HepG2 (cell line): ENCODE data around the gene MYO1B. TPM values are rescaled to one million over a fixed set of nuclear protein-coding genes. Genes with fewer than 3 reads are reported as not detected.

Source experiments
- BCL6 ChIP-seq: IDR thresholded peaks from 2 replicates; pipeline ENCODE4 v1.6.1; 2016; ENCODE audit warnings: missing genetic modification reagents, missing compliant biosample characterization
- ERF ChIP-seq: IDR thresholded peaks from 2 replicates; pipeline ENCODE4 v1.6.1; 2018; ENCODE audit warnings: missing biosample characterization, missing genetic modification reagents
- ETV6 ChIP-seq: sonication (generic); formaldehyde crosslinking; conservative IDR thresholded peaks from 2 replicates; pipeline ENCODE4 v1.4.0; 2020; ENCODE audit warnings: missing genetic modification reagents
- FOXJ3 ChIP-seq: sonication (generic); formaldehyde crosslinking; IDR thresholded peaks from 2 replicates; pipeline ENCODE4 v1.4.0; 2020; ENCODE audit warnings: missing genetic modification reagents, mild to moderate bottlenecking, borderline replicate concordance
- HNRNPLL ChIP-seq: fragments of 200-400 bp; formaldehyde crosslinking; IDR thresholded peaks from 2 replicates; pipeline ENCODE4 v1.6.1; 2017; ENCODE audit warnings: mild to moderate bottlenecking, low read depth, low read length; ENCODE audit not compliant: poor library complexity, severe bottlenecking
- KLF16 ChIP-seq, 2 experiments: sonication (generic) in 1 of 2; formaldehyde crosslinking in 1 of 2; IDR thresholded peaks; 2 replicates each; pipeline versions ENCODE4 v1.6.1 to v1.8.0; 2016 to 2023; ENCODE audit warnings: missing genetic modification reagents in 2 of 2, missing compliant biosample characterization in 1 of 2
- MAX ChIP-seq: IDR thresholded peaks from 2 replicates; pipeline ENCODE4 v1.6.1; 2012; ENCODE audit warnings: inconsistent platforms
- MBD4 ChIP-seq: IDR thresholded peaks from 2 replicates; pipeline ENCODE4 v1.6.1; 2012; ENCODE audit warnings: low read length, inconsistent platforms, borderline replicate concordance
- MED8 ChIP-seq: sonication (generic); formaldehyde crosslinking; IDR thresholded peaks from 2 replicates; pipeline ENCODE4 v1.8.1; 2023; ENCODE audit warnings: mild to moderate bottlenecking, missing genetic modification reagents; ENCODE audit not compliant: insufficient replicate concordance
- MLX ChIP-seq: IDR thresholded peaks from 2 replicates; pipeline ENCODE4 v1.6.1; 2016
- PHF21A ChIP-seq: sonication (generic); formaldehyde crosslinking; IDR thresholded peaks from 2 replicates; pipeline ENCODE4 v1.5.0; 2020; ENCODE audit warnings: mild to moderate bottlenecking, missing genetic modification reagents
- POLR2A ChIP-seq, 2 experiments: IDR thresholded peaks; 2 replicates each; pipeline ENCODE4 v1.6.1; 2011; ENCODE audit warnings: low read depth in 2 of 2, low read length in 2 of 2, mild to moderate bottlenecking in 1 of 2, moderate library complexity in 1 of 2; ENCODE audit not compliant: insufficient read depth in 1 of 2
- SRF ChIP-seq: IDR thresholded peaks from 2 replicates; pipeline ENCODE4 v1.6.1; 2011; ENCODE audit warnings: mild to moderate bottlenecking, low read depth, low read length, moderate library complexity
- TBP ChIP-seq: sonication (generic); formaldehyde crosslinking; IDR thresholded peaks from 2 replicates; pipeline ENCODE4 v1.5.0; 2020; ENCODE audit warnings: missing genetic modification reagents
- ZKSCAN1 ChIP-seq: fragments of 150-350 bp; IDR thresholded peaks from 2 replicates; pipeline ENCODE4 v1.6.1; 2014; ENCODE audit warnings: low read length
- ZNF292 ChIP-seq: sonication (generic); formaldehyde crosslinking; IDR thresholded peaks from 2 replicates; pipeline ENCODE4 v1.8.1; 2022; ENCODE audit warnings: mild to moderate bottlenecking, low read depth, missing genetic modification reagents, borderline replicate concordance
- ZNF367 ChIP-seq: sonication (generic); formaldehyde crosslinking; IDR thresholded peaks from 2 replicates; pipeline ENCODE4 v1.4.0; 2020; ENCODE audit warnings: missing genetic modification reagents, borderline replicate concordance
- ZNF44 ChIP-seq: sonication (generic); formaldehyde crosslinking; IDR thresholded peaks from 2 replicates; pipeline ENCODE4 v1.5.1; 2020; ENCODE audit warnings: mild to moderate bottlenecking, missing genetic modification reagents
- ZNF484 ChIP-seq: sonication (generic); formaldehyde crosslinking; IDR thresholded peaks from 2 replicates; pipeline ENCODE4 v1.5.1; 2020; ENCODE audit warnings: mild to moderate bottlenecking, low read depth, missing genetic modification reagents, borderline replicate concordance
- ZNF563 ChIP-seq: sonication (generic); formaldehyde crosslinking; IDR thresholded peaks from 2 replicates; pipeline ENCODE4 v1.8.0; 2022; ENCODE audit warnings: mild to moderate bottlenecking, moderate library complexity, missing genetic modification reagents
- ZNF749 ChIP-seq: sonication (generic); formaldehyde crosslinking; IDR thresholded peaks from 2 replicates; pipeline ENCODE4 v1.8.0; 2022; ENCODE audit warnings: mild to moderate bottlenecking, missing genetic modification reagents, moderate library complexity, borderline replicate concordance
- ZSCAN21 ChIP-seq: sonication (generic); formaldehyde crosslinking; IDR thresholded peaks from 2 replicates; pipeline ENCODE4 v1.8.0; 2022; ENCODE audit warnings: mild to moderate bottlenecking, missing genetic modification reagents, moderate library complexity, borderline replicate concordance
- polyA plus RNA-seq, 8 experiments: library from polyadenylated mRNA; depleted of rRNA in 3 of 8; stranded (reverse) in 7 of 8; unstranded in 1 of 8; fragments of >200 nt; fragmentation: Illumina TruSeq in 4 of 8; extraction: Trizol in 4 of 8; gene quantifications; 2 replicates each; pipeline versions ENCODE4 v1.2.1 to v1.2.3, GENCODE V29; 2011 to 2016; ENCODE audit warnings: low read depth in 4 of 8, missing spikeins in 1 of 8, mixed read lengths in 1 of 8; ENCODE audit not compliant: insufficient read depth in 1 of 8
- total RNA-seq, 5 experiments: library from RNA; depleted of rRNA; stranded (reverse); fragments of >200 nt; fragmentation: Illumina TruSeq; extraction: Trizol; gene quantifications; 2 replicates each; pipeline ENCODE4 v1.2.3, GENCODE V29; 2016; ENCODE audit warnings: low read depth in 1 of 5
- TF ChIP-seq, protein P1 (sequence below): sonication (generic); formaldehyde crosslinking; IDR thresholded peaks from 2 replicates; pipeline ENCODE4 v1.4.0; 2020; ENCODE audit warnings: mild to moderate bottlenecking, missing genetic modification reagents
- TF ChIP-seq, protein P2 (sequence below): sonication (generic); formaldehyde crosslinking; IDR thresholded peaks from 2 replicates; pipeline ENCODE4 v1.4.0; 2020; ENCODE audit warnings: mild to moderate bottlenecking, missing genetic modification reagents, borderline replicate concordance
- TF ChIP-seq, protein P3 (sequence below), 2 experiments: sonication (generic) in 1 of 2; formaldehyde crosslinking in 1 of 2; IDR thresholded peaks; 2 replicates each; pipeline versions ENCODE4 v1.4.0 to v1.6.1; 2016 to 2020; ENCODE audit warnings: borderline replicate concordance in 1 of 2, low read depth in 1 of 2, mild to moderate bottlenecking in 1 of 2, missing genetic modification reagents in 1 of 2

The MYO1B gene
- total and polyA plus RNA-seq, 2 of the 13 experiments (the other 11 are each of a cell fraction or from before 2014, with no cell fraction given), result 36.9 to 89.8 TPM

- TF ChIP-seq BCL6 (CRISPR knock-in tag) (peak; percentile 34; the same call in 1 of the 2 replicates), ZSCAN21 (CRISPR knock-in tag) (no peak), ZNF484 (no peak), ZNF367 (no peak), FOXJ3 (no peak), ZNF749 (CRISPR knock-in tag) (no peak), PHF21A (CRISPR knock-in tag) (peak; percentile 75; the same call in 1 of the 2 replicates), ZKSCAN1 (no peak), TBP (CRISPR knock-in tag) (no peak), SRF (no peak), HNRNPLL (no peak), ZNF44 (no peak), MLX (CRISPR knock-in tag) (no peak), MAX (peak; percentile 59; the same call in 1 of the 2 replicates), ETV6 (no peak), MED8 (CRISPR knock-in tag) (no peak), ZNF292 (peak; percentile 90; the same call in 1 of the 2 replicates), POLR2A (IDR thresholded peaks at IDR 0.05; ENCODE audit: insufficient read depth in 1 of 2, low read depth in 2 of 2, low read length in 2 of 2) (peak; percentile 43 to 55; a peak in 2 of 4 replicates), ZNF563 (CRISPR knock-in tag) (no peak), MBD4 (no peak), KLF16 (CRISPR knock-in tag; IDR thresholded peaks at IDR 0.05) (no peak), ERF (peak; percentile 81)
- TF ChIP-seq, protein P1, sequence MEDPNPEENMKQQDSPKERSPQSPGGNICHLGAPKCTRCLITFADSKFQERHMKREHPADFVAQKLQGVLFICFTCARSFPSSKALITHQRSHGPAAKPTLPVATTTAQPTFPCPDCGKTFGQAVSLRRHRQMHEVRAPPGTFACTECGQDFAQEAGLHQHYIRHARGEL (CRISPR knock-in tag), result no peak
- TF ChIP-seq, protein P2, sequence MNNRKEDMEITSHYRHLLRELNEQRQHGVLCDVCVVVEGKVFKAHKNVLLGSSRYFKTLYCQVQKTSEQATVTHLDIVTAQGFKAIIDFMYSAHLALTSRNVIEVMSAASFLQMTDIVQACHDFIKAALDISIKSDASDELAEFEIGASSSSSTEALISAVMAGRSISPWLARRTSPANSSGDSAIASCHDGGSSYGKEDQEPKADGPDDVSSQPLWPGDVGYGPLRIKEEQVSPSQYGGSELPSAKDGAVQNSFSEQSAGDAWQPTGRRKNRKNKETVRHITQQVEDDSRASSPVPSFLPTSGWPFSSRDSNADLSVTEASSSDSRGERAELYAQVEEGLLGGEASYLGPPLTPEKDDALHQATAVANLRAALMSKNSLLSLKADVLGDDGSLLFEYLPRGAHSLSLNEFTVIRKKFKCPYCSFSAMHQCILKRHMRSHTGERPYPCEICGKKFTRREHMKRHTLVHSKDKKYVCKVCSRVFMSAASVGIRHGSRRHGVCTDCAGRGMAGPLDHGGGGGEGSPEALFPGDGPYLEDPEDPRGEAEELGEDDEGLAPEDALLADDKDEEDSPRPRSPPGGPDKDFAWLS (CRISPR knock-in tag), result no peak
- TF ChIP-seq, protein P3, sequence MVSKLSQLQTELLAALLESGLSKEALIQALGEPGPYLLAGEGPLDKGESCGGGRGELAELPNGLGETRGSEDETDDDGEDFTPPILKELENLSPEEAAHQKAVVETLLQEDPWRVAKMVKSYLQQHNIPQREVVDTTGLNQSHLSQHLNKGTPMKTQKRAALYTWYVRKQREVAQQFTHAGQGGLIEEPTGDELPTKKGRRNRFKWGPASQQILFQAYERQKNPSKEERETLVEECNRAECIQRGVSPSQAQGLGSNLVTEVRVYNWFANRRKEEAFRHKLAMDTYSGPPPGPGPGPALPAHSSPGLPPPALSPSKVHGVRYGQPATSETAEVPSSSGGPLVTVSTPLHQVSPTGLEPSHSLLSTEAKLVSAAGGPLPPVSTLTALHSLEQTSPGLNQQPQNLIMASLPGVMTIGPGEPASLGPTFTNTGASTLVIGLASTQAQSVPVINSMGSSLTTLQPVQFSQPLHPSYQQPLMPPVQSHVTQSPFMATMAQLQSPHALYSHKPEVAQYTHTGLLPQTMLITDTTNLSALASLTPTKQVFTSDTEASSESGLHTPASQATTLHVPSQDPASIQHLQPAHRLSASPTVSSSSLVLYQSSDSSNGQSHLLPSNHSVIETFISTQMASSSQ (IDR thresholded peaks at IDR 0.05; ENCODE audit: low read depth), result no peak
- TF ChIP-seq, protein P3 (CRISPR knock-in tag; IDR thresholded peaks at IDR 0.05; ENCODE audit: borderline replicate concordance), result no peak
Measured at GRCh38 chr2:191318729-191319078, 73.5 kb downstream of the MYO1B start (continued).
